GM19455 (cell line): Measurements from ENCODE around the gene FBXO48.
"Not testable (repeated sequence)": the region's sequence is repeated elsewhere in the genome, so short reads cannot be mapped to it uniquely, and the experiment has no call there.

Source experiments
- ATAC-seq: cut with Tn5 transposase; IDR thresholded peaks from one replicate; pipeline ENCODE4 v1.9.1; 2021; ENCODE audit not compliant: unreplicated experiment

FBXO48 gene

GRCh38 chr2:68472796-68473414 lies 5.8 kb upstream of the FBXO48 start:
- ATAC-seq: no peak

- no peak for ATAC-seq
These were observed 4.3 kb upstream of the FBXO48 start for GRCh38 chr2:68471385-68471784.

- ATAC-seq: no peak
These were observed 2.8 kb upstream of the FBXO48 start for GRCh38 chr2:68469935-68470334.

- ATAC-seq: no peak
These were observed 1.7 kb upstream of the FBXO48 start for GRCh38 chr2:68468801-68469200.

- peak; percentile 32 for ATAC-seq
These were observed 367 bp downstream of the FBXO48 start for GRCh38 chr2:68466778-68467076.

GRCh38 chr2:68466361-68466777 lies 725 bp downstream of the FBXO48 start:
- no peak for ATAC-seq

- ATAC-seq: no peak
These were observed 1.8 kb downstream of the FBXO48 start for GRCh38 chr2:68465081-68465916.

GRCh38 chr2:68464651-68465050 lies 2.4 kb downstream of the FBXO48 start:
- no peak for ATAC-seq

- no peak for ATAC-seq
These were observed 3.7 kb downstream of the FBXO48 start for GRCh38 chr2:68463287-68463877.

- ATAC-seq: no peak
These were observed 8.1 kb downstream of the FBXO48 start for GRCh38 chr2:68458981-68459380.

- no peak for ATAC-seq
These were observed 10.9 kb downstream of the FBXO48 start for GRCh38 chr2:68456198-68456597.

- no peak for ATAC-seq
These were observed 12.4 kb downstream of the FBXO48 start for GRCh38 chr2:68454719-68455118.

- no peak for ATAC-seq
These were observed 13.2 kb downstream of the FBXO48 start for GRCh38 chr2:68453761-68454360.

- ATAC-seq: no peak
These were observed 14.8 kb downstream of the FBXO48 start for GRCh38 chr2:68452158-68452900.

GRCh38 chr2:68448671-68449653 lies 18.1 kb downstream of the FBXO48 start:
- no peak for ATAC-seq

- no peak for ATAC-seq
These were observed 20.0 kb downstream of the FBXO48 start for GRCh38 chr2:68447118-68447517.

GRCh38 chr2:68446425-68446824 lies 20.7 kb downstream of the FBXO48 start:
- not testable (repeated sequence) for ATAC-seq

GRCh38 chr2:68441994-68442322 lies 25.1 kb downstream of the FBXO48 start:
- ATAC-seq: no peak

GRCh38 chr2:68441179-68441993 lies 25.7 kb downstream of the FBXO48 start:
- ATAC-seq: peak; percentile 96
